KMS-11 (cell line): Measurements from ENCODE around the gene RPS21.

Experiments
- H2AFZ ChIP-seq: fragments of 200-600 bp; sonication (generic); 2 replicates; pipeline ENCODE4 v1.6.1; 2016; ENCODE audit warnings: antibody characterized with exemption, mixed run types, low read depth
- H3K27ac ChIP-seq: fragments of 200-600 bp; sonication (generic); 2 replicates; pipeline ENCODE4 v1.6.1; 2016; ENCODE audit warnings: mild to moderate bottlenecking, mixed run types
- H3K27me3 ChIP-seq: fragments of 200-600 bp; sonication (generic); 2 replicates; pipeline ENCODE4 v1.6.1; 2017; ENCODE audit warnings: mild to moderate bottlenecking, low read depth, mixed run types, moderate library complexity; ENCODE audit not compliant: insufficient read depth
- H3K36me3 ChIP-seq: fragments of 200-600 bp; sonication (generic); 2 replicates; pipeline ENCODE4 v1.6.1; 2017; ENCODE audit warnings: mild to moderate bottlenecking, mixed run types; ENCODE audit not compliant: insufficient read depth
- H3K4me1 ChIP-seq: fragments of 200-600 bp; sonication (generic); 2 replicates; pipeline ENCODE4 v1.6.1; 2016; ENCODE audit warnings: mild to moderate bottlenecking, low read depth, mixed run types; ENCODE audit not compliant: poor library complexity, severe bottlenecking
- H3K4me2 ChIP-seq: fragments of 200-600 bp; sonication (generic); 2 replicates; pipeline ENCODE4 v1.7.0; 2016; ENCODE audit warnings: mild to moderate bottlenecking, mixed run types
- H3K4me3 ChIP-seq: fragments of 200-600 bp; sonication (generic); IDR thresholded peaks from 2 replicates; pipeline ENCODE4 v1.6.1; 2017; ENCODE audit warnings: low read depth, low read length, mixed read lengths; ENCODE audit not compliant: insufficient read depth
- H3K79me2 ChIP-seq: fragments of 200-600 bp; sonication (generic); 2 replicates; pipeline ENCODE4 v1.6.1; 2016; ENCODE audit warnings: low read depth, mixed run types; ENCODE audit not compliant: insufficient read depth
- H3K9ac ChIP-seq: fragments of 200-600 bp; sonication (generic); 2 replicates; pipeline ENCODE4 v1.6.1; 2016; ENCODE audit warnings: mild to moderate bottlenecking, mixed run types
- H4K20me1 ChIP-seq: fragments of 200-600 bp; sonication (generic); 2 replicates; pipeline ENCODE4 v1.6.1; 2016; ENCODE audit warnings: mild to moderate bottlenecking, mixed run types; ENCODE audit not compliant: insufficient read depth
- TF ChIP-seq, protein P1 (sequence below): fragments of 200-600 bp; sonication (generic); conservative IDR thresholded peaks from 2 replicates; pipeline ENCODE4 v1.6.1; 2017; ENCODE audit warnings: low read depth, mild to moderate bottlenecking, antibody characterized with exemption, low read length, moderate library complexity, mixed read lengths

RPS21 gene

DNA sequence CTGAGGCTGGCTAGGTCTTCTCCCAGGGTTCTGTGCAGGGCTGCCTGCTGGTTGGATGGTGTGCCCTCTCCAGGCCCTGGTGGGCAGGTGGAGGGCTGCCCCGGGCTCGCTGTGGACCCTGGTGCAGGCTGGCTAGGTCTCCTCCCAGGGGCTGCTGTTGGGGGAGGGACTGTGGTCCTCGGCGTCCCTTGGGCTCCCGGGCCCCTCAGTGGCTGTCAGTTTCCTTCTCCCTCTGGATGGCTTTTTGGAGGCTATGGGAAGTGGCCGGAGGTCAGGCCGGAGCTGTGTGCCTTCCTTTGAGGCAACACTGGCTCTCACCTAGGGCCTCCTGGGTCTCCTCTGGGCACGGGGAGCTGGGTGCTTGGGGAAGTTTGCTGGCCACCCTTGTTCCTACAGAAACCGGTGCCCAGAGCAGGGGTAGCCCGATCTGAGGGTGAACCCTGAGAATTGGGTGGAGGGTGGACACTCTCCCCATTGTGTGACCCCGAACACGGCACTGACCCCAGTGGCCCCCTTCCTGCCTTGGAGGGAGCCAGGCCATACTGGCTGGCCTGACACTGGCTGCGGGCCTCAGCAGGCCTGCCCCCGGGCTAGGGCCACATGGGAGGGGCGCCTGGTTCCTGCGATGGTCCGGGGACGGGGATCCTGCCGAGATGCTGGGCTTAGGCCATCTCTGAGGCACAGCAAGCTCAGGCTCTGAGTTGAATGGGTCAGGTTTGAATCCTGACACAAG is 24.0 kb downstream of the RPS21 start:
- Histone ChIP-seq H3K36me3 (no peaks in the 10 kb centered on the region), H3K4me2 (peak overlapping the region; percentile 46; the same call in 1 of the 2 replicates), H3K27ac (no peak overlapping the region), H3K4me3 (no peak overlapping the region), H3K4me1 (peaks cover 22% of the 10 kb centered on the region), H4K20me1 (no peaks in the 10 kb centered on the region), H2AFZ (peak overlapping the region; percentile 55; the same call in 1 of the 2 replicates), H3K27me3 (peaks cover 46% of the 10 kb centered on the region), H3K9ac (no peak overlapping the region), H3K79me2 (no peaks in the 10 kb centered on the region; the same call in 1 of the 2 replicates)
- TF ChIP-seq, protein P1, sequence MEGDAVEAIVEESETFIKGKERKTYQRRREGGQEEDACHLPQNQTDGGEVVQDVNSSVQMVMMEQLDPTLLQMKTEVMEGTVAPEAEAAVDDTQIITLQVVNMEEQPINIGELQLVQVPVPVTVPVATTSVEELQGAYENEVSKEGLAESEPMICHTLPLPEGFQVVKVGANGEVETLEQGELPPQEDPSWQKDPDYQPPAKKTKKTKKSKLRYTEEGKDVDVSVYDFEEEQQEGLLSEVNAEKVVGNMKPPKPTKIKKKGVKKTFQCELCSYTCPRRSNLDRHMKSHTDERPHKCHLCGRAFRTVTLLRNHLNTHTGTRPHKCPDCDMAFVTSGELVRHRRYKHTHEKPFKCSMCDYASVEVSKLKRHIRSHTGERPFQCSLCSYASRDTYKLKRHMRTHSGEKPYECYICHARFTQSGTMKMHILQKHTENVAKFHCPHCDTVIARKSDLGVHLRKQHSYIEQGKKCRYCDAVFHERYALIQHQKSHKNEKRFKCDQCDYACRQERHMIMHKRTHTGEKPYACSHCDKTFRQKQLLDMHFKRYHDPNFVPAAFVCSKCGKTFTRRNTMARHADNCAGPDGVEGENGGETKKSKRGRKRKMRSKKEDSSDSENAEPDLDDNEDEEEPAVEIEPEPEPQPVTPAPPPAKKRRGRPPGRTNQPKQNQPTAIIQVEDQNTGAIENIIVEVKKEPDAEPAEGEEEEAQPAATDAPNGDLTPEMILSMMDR: no peak

DNA sequence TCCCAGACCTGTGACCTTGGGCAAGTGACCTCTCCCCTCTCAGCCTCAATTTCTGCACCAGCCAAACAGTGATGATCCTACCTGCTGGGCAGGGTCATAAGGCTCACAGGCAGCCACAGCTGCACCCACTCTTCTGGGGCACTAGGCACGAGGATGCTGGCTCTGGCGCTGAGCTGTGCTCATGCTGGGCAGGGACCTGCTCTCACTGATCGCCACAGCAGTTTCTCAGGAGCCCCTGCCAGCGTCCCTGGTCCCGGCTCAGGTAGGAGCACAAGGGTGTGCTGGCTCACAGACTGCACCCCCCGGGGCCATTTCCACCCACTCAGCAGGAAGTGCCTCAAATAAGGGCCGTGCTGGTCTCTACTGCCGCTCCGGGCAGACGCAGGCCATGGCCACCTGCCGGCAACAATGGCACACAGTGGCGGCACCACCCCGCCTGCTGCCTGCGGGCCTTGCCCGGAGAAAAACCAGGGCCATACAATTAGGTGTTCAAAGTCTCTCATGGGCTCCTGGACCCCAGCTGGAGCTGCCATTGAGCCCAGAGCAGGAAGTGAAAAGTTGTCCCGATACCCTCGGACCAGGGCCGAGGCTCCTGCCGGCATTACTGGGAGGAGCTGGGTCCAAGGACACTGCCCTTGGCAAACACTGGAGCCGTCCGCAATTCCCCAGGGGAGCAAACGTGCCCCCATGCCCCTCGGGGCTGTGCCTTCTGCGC is 24.7 kb downstream of the RPS21 start:
- Histone ChIP-seq H3K4me3 (no peak overlapping the region), H3K9ac (no peak overlapping the region), H2AFZ (no peak overlapping the region), H4K20me1 (no peaks in the 10 kb centered on the region), H3K27ac (no peak overlapping the region), H3K27me3 (peaks cover 53% of the 10 kb centered on the region), H3K79me2 (no peaks in the 10 kb centered on the region; the same call in 1 of the 2 replicates), H3K36me3 (no peaks in the 10 kb centered on the region), H3K4me2 (no peak overlapping the region), H3K4me1 (peaks cover 17% of the 10 kb centered on the region)
- TF ChIP-seq, protein P1: no peak

DNA sequence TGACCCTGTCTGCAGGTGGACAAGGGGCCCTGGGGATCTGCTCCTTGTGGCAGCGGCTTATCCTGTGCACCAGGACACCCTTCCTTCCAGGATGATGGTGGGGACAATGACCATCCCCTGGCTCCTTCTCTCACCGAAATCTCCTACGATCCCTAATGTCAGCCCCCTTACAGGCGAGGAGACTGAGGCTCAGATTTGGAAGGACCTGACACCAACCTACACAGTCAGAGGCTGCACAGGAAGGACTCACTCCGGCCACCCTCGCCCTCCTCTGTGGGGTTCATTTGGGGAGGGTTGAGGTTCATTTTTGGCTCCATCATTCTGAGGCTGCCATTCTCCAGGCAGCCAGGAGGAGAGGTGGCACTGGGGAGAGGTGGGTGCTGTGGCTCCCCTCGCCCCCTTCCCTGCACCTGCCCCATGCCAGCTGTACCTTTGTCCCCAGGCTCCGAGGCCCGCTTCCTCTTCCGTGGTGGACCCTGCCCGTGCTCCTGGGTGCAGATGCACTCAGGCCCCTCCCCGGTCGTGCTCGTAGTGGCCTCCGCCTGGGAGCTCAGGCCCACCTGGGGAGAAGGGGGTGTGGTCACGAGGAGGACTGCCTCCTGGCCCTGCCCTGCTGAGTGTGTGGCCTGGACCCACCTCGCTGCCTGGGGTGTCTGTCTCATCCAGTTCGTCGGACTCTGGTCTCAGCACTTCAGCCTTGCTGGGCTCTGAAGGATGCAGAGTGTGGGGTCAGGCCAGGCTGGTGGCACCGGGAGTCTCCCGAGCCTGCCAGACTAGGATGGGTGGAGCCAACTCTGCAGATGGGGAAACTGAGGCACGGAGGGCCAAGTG is 25.5 kb downstream of the RPS21 start:
- no peak overlapping the region for H3K4me3 ChIP-seq
- no peak overlapping the region for H2AFZ ChIP-seq
- peaks cover 15% of the 10 kb centered on the region for H3K4me1 ChIP-seq
- H3K27ac ChIP-seq: no peak overlapping the region
- no peaks in the 10 kb centered on the region for H4K20me1 ChIP-seq
- no peaks in the 10 kb centered on the region for H3K36me3 ChIP-seq
- no peak overlapping the region for H3K9ac ChIP-seq
- H3K4me2 ChIP-seq: no peak overlapping the region
- peaks cover 59% of the 10 kb centered on the region for H3K27me3 ChIP-seq
- TF ChIP-seq, protein P1: no peak
- no peaks in the 10 kb centered on the region for H3K79me2 ChIP-seq

DNA sequence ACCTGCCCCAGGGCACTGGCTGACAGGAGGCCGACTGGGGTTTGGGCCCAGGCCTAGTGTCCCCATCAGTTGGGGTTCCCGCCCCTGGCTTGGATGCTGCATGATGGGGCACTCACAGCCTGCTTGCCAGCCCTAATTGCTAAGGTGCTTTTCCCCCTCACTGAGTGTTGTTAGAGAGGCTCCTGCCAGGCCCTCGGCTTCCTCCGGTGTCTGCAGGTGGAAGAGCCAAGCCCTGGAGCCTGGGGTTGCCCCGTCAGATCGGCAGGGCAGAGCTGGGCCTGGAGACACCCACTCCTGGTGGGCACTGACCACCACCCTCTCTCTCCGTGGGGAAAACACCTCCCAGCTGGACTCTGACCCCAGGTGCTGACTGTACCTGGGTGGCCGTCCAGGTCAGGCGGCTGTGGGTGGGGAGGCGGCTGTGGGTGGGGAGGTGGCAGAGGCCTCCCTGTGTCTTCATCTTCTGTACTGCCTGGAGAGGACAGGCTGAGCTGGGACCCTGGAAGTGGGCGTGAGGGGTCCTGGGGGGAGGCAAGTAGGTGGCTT is 26.2 kb downstream of the RPS21 start:
- TF ChIP-seq, protein P1: no peak
- Histone ChIP-seq H3K4me2 (no peak overlapping the region), H4K20me1 (no peaks in the 10 kb centered on the region), H3K4me3 (no peak overlapping the region), H3K27ac (no peak overlapping the region), H2AFZ (no peak overlapping the region), H3K4me1 (peaks cover 8% of the 10 kb centered on the region), H3K9ac (no peak overlapping the region), H3K79me2 (no peaks in the 10 kb centered on the region), H3K27me3 (peaks cover 61% of the 10 kb centered on the region), H3K36me3 (no peaks in the 10 kb centered on the region)
